Measurements from ENCODE around the gene PREX1.
"Not testable (repeated sequence)": the region's sequence is repeated elsewhere in the genome, so short reads cannot be mapped to it uniquely, and the experiment has no call there.

The PREX1 gene, protein sequence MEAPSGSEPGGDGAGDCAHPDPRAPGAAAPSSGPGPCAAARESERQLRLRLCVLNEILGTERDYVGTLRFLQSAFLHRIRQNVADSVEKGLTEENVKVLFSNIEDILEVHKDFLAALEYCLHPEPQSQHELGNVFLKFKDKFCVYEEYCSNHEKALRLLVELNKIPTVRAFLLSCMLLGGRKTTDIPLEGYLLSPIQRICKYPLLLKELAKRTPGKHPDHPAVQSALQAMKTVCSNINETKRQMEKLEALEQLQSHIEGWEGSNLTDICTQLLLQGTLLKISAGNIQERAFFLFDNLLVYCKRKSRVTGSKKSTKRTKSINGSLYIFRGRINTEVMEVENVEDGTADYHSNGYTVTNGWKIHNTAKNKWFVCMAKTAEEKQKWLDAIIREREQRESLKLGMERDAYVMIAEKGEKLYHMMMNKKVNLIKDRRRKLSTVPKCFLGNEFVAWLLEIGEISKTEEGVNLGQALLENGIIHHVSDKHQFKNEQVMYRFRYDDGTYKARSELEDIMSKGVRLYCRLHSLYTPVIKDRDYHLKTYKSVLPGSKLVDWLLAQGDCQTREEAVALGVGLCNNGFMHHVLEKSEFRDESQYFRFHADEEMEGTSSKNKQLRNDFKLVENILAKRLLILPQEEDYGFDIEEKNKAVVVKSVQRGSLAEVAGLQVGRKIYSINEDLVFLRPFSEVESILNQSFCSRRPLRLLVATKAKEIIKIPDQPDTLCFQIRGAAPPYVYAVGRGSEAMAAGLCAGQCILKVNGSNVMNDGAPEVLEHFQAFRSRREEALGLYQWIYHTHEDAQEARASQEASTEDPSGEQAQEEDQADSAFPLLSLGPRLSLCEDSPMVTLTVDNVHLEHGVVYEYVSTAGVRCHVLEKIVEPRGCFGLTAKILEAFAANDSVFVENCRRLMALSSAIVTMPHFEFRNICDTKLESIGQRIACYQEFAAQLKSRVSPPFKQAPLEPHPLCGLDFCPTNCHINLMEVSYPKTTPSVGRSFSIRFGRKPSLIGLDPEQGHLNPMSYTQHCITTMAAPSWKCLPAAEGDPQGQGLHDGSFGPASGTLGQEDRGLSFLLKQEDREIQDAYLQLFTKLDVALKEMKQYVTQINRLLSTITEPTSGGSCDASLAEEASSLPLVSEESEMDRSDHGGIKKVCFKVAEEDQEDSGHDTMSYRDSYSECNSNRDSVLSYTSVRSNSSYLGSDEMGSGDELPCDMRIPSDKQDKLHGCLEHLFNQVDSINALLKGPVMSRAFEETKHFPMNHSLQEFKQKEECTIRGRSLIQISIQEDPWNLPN (N-terminal part only)

DNA sequence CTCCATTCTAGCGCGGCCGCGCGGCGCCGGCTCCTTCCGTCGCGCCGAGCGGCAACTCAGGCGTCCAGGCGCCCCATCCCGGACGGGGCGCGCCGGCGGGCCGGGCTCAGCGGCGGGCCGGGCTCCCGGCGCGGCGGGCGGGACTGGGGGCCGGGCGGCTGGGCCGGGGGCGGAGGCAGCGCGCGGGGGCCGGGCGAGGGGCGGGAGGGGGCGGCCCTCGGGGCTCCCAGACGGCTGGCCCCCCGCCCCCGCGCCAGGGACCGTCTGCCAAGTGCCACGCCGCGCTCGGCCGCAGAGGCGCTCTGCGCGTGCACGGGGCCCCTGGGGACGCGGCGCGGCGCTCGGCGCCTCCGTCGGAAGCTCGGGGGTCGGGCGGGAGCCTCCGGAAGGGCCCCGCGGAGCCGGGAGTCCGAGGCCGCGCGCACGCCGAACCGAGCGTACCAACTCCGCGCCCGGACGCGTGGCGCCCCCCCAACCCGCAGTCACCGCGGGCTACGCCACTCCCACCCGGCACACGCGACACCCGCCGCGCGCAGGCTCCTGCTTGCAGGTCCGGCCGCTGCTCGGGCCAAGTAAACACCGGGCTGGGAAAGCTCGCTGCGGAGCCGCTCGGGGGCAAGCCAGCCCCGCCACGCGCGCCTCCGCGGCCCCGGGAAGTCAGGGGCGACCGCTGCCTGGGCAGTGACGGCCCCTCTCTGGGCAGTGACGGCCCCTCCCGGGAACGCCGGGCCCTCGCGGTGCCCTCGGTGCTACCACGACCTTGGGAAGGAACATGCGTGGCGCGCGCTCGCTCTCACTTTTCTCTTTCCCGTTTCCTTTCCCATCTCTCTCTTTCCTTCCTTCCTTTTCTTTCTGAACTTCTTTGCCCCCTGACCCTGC, at the start of gene PREX1:
TSS of gene PREX1 (minus strand) at position 145 of the 879 bp plus-strand sequence. CDS start at position 6, 139 bp downstream.
- peaks cover 2 to 18% of the 10 kb centered on the region in 2 donors for H3K27me3 ChIP-seq (ENCODE audit: control insufficient read depth in 2 of 2, insufficient read depth in 2 of 2, low read length in 2 of 2)
- H3K36me3 ChIP-seq (ENCODE audit: control insufficient read depth in 2 of 2, insufficient read depth in 2 of 2, low read length in 2 of 2), result no peaks in the 10 kb centered on the region
- H3K4me3 ChIP-seq (ENCODE audit: low read length in 2 of 2), result peak within 1 kb of the TSS; percentile 68 to 76
- H3K9ac ChIP-seq (ENCODE audit: low read depth in 1 of 2, low read length in 2 of 2), result peak within 1 kb of the TSS; percentile 55 to 56
- H3K4me1 ChIP-seq (ENCODE audit: control insufficient read depth in 2 of 2, insufficient read depth in 2 of 2, low read length in 2 of 2), result peaks cover 6 to 13% of the 10 kb centered on the region in 2 donors
- no peaks in the 10 kb centered on the region for H3K9me3 ChIP-seq (ENCODE audit: control insufficient read depth in 2 of 2, low read length in 2 of 2)
- H3K27ac ChIP-seq (ENCODE audit: low read depth in 2 of 2, low read length in 2 of 2), result peak within 1 kb of the TSS; percentile 37 to 65

GRCh38 chr20:48877304-48877703, 49.5 kb upstream of the PREX1 start:
- Histone ChIP-seq H3K36me3 (ENCODE audit: control insufficient read depth in 2 of 2, insufficient read depth in 2 of 2, low read length in 2 of 2) (no peaks in the 10 kb centered on the region), H3K4me1 (ENCODE audit: control insufficient read depth in 2 of 2, insufficient read depth in 2 of 2, low read length in 2 of 2) (no peaks in the 10 kb centered on the region), H3K9ac (ENCODE audit: low read depth in 1 of 2, low read length in 2 of 2) (no peak overlapping the region), H3K27ac (ENCODE audit: low read depth in 2 of 2, low read length in 2 of 2) (no peak overlapping the region), H3K27me3 (ENCODE audit: control insufficient read depth in 2 of 2, insufficient read depth in 2 of 2, low read length in 2 of 2) (peaks cover 0 to 3% of the 10 kb centered on the region in 2 donors), H3K9me3 (ENCODE audit: control insufficient read depth in 2 of 2, low read length in 2 of 2) (no peaks in the 10 kb centered on the region), H3K4me3 (ENCODE audit: low read length in 2 of 2) (no peak overlapping the region)

GRCh38 chr20:48875914-48876240, 48.1 kb upstream of the PREX1 start:
- no peaks in the 10 kb centered on the region for H3K9me3 ChIP-seq (ENCODE audit: control insufficient read depth in 2 of 2, low read length in 2 of 2)
- H3K9ac ChIP-seq (ENCODE audit: low read depth in 1 of 2, low read length in 2 of 2), result no peak overlapping the region
- no peak overlapping the region for H3K4me3 ChIP-seq (ENCODE audit: low read length in 2 of 2)
- H3K27me3 ChIP-seq (ENCODE audit: control insufficient read depth in 2 of 2, insufficient read depth in 2 of 2, low read length in 2 of 2), result peaks cover 0 to 3% of the 10 kb centered on the region in 2 donors
- no peaks in the 10 kb centered on the region for H3K36me3 ChIP-seq (ENCODE audit: control insufficient read depth in 2 of 2, insufficient read depth in 2 of 2, low read length in 2 of 2)
- H3K27ac ChIP-seq (ENCODE audit: low read depth in 2 of 2, low read length in 2 of 2), result no peak overlapping the region
- no peaks in the 10 kb centered on the region for H3K4me1 ChIP-seq (ENCODE audit: control insufficient read depth in 2 of 2, insufficient read depth in 2 of 2, low read length in 2 of 2)

DNA sequence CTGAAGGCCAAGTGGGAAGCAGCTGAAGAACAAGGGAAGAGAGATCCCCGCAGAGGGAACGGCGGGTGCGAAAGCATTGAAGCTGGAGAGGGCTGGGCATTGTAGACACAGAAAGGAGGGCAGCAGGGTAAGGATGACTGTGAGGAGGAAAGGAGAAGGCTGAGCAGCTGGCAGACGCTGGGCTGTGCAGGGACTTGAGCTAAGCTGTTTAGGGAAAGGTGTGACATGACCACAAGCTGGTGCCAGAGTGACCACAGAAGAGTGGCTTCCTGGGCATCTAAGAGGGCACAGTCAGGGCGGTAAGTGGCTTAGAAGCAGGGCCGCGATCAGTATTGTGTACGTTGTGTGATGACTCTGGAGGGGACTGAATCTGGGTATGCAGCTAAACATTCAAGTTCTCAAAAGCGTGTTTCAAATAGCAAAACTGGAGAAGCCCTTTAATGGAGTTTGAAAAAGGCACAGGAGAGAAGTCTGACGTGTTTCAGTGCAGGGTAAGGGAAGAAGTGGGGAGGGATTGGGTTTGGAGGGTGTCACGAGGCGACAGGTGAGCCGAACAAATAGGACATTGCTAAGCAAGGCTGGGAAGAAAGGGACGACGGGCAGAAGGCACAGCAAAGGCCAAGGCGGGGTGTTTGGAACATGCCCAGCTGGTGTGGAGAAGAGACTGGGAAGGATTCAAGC, 47.6 kb upstream of the PREX1 start:
- Histone ChIP-seq H3K4me3 (ENCODE audit: low read length in 2 of 2) (no peak overlapping the region), H3K27me3 (ENCODE audit: control insufficient read depth in 2 of 2, insufficient read depth in 2 of 2, low read length in 2 of 2) (peaks cover 0 to 3% of the 10 kb centered on the region in 2 donors), H3K9ac (ENCODE audit: low read depth in 1 of 2, low read length in 2 of 2) (no peak overlapping the region), H3K9me3 (ENCODE audit: control insufficient read depth in 2 of 2, low read length in 2 of 2) (no peaks in the 10 kb centered on the region), H3K36me3 (ENCODE audit: control insufficient read depth in 2 of 2, insufficient read depth in 2 of 2, low read length in 2 of 2) (no peaks in the 10 kb centered on the region), H3K4me1 (ENCODE audit: control insufficient read depth in 2 of 2, insufficient read depth in 2 of 2, low read length in 2 of 2) (no peaks in the 10 kb centered on the region), H3K27ac (ENCODE audit: low read depth in 2 of 2, low read length in 2 of 2) (no peak overlapping the region)

GRCh38 chr20:48869442-48869841, 41.6 kb upstream of the PREX1 start:
- H3K27me3 ChIP-seq (ENCODE audit: control insufficient read depth in 2 of 2, insufficient read depth in 2 of 2, low read length in 2 of 2); H3K4me1 ChIP-seq (ENCODE audit: control insufficient read depth in 2 of 2, insufficient read depth in 2 of 2, low read length in 2 of 2); H3K9ac ChIP-seq (ENCODE audit: low read depth in 1 of 2, low read length in 2 of 2); H3K36me3 ChIP-seq (ENCODE audit: control insufficient read depth in 2 of 2, insufficient read depth in 2 of 2, low read length in 2 of 2); H3K4me3 ChIP-seq (ENCODE audit: low read length in 2 of 2); H3K9me3 ChIP-seq (ENCODE audit: control insufficient read depth in 2 of 2, low read length in 2 of 2); H3K27ac ChIP-seq (ENCODE audit: low read depth in 2 of 2, low read length in 2 of 2): not testable (repeated sequence)

GRCh38 chr20:48866936-48867335, 39.1 kb upstream of the PREX1 start:
- H3K9me3 ChIP-seq (ENCODE audit: control insufficient read depth in 2 of 2, low read length in 2 of 2), result no peaks in the 10 kb centered on the region
- no peak overlapping the region for H3K4me3 ChIP-seq (ENCODE audit: low read length in 2 of 2)
- no peaks in the 10 kb centered on the region for H3K27me3 ChIP-seq (ENCODE audit: control insufficient read depth in 2 of 2, insufficient read depth in 2 of 2, low read length in 2 of 2)
- no peaks in the 10 kb centered on the region for H3K4me1 ChIP-seq (ENCODE audit: control insufficient read depth in 2 of 2, insufficient read depth in 2 of 2, low read length in 2 of 2)
- H3K27ac ChIP-seq (ENCODE audit: low read depth in 2 of 2, low read length in 2 of 2), result no peak overlapping the region
- no peaks in the 10 kb centered on the region for H3K36me3 ChIP-seq (ENCODE audit: control insufficient read depth in 2 of 2, insufficient read depth in 2 of 2, low read length in 2 of 2)
- no peak overlapping the region for H3K9ac ChIP-seq (ENCODE audit: low read depth in 1 of 2, low read length in 2 of 2)

DNA sequence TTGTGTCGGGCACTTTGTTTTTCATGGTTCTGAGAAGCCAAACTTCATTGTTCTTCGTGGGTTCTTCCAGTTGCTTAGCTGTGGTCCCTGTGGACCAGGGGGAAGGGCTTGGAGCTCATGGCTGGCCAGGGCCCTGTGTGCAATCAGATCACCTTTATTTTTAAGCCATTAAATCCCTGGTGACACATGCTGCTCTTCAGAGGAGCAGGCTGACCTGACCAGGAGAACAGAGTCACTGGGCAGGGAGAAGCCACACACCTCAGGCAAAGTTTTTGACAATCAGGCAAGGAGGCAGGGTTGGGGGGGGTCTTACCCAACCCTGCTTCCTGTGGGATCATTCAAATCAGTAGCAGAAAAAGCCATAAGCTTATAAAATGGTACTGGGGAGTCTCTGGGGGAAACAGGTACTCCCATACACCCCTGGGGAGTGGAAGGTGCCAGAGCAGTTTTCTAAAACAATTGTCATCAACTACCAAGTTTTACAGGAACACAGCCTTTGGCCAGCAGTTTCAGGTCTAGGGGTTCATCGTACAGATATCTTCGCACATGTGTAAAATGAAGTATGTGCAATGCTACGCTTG, 37.0 kb upstream of the PREX1 start:
- H3K36me3 ChIP-seq (ENCODE audit: control insufficient read depth in 2 of 2, insufficient read depth in 2 of 2, low read length in 2 of 2), result no peaks in the 10 kb centered on the region
- H3K4me1 ChIP-seq (ENCODE audit: control insufficient read depth in 2 of 2, insufficient read depth in 2 of 2, low read length in 2 of 2), result no peaks in the 10 kb centered on the region
- H3K9me3 ChIP-seq (ENCODE audit: control insufficient read depth in 2 of 2, low read length in 2 of 2), result no peaks in the 10 kb centered on the region
- H3K27me3 ChIP-seq (ENCODE audit: control insufficient read depth in 2 of 2, insufficient read depth in 2 of 2, low read length in 2 of 2), result no peaks in the 10 kb centered on the region
- H3K9ac ChIP-seq (ENCODE audit: low read depth in 1 of 2, low read length in 2 of 2), result no peak overlapping the region
- H3K27ac ChIP-seq (ENCODE audit: low read depth in 2 of 2, low read length in 2 of 2), result no peak overlapping the region
- H3K4me3 ChIP-seq (ENCODE audit: low read length in 2 of 2), result no peak overlapping the region

DNA sequence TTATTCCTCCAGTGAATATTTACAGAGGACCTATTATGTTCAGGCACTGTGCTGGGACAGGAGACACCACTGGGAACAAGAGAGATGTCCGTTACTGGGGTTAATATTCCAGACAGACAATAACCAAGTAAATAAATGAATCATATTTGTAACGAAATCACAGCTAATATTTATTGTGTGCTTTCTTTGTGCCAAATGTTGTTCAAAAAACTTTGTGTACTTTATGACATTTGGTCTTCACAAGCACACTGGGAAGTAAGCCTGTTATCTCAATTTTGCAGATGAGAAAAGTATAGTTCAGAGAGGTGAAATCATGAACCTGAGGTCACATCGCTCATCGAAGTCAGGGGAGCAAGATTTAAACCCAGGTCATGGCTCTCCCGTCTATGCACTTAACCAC, 36.5 kb upstream of the PREX1 start:
- Histone ChIP-seq H3K27ac (ENCODE audit: low read depth in 2 of 2, low read length in 2 of 2) (no peak overlapping the region), H3K27me3 (ENCODE audit: control insufficient read depth in 2 of 2, insufficient read depth in 2 of 2, low read length in 2 of 2) (no peaks in the 10 kb centered on the region), H3K9me3 (ENCODE audit: control insufficient read depth in 2 of 2, low read length in 2 of 2) (no peaks in the 10 kb centered on the region), H3K4me3 (ENCODE audit: low read length in 2 of 2) (no peak overlapping the region), H3K4me1 (ENCODE audit: control insufficient read depth in 2 of 2, insufficient read depth in 2 of 2, low read length in 2 of 2) (no peaks in the 10 kb centered on the region), H3K36me3 (ENCODE audit: control insufficient read depth in 2 of 2, insufficient read depth in 2 of 2, low read length in 2 of 2) (no peaks in the 10 kb centered on the region), H3K9ac (ENCODE audit: low read depth in 1 of 2, low read length in 2 of 2) (no peak overlapping the region)

GRCh38 chr20:48862279-48862678, 34.5 kb upstream of the PREX1 start:
- Histone ChIP-seq H3K27ac (ENCODE audit: low read depth in 2 of 2, low read length in 2 of 2) (no peak overlapping the region), H3K27me3 (ENCODE audit: control insufficient read depth in 2 of 2, insufficient read depth in 2 of 2, low read length in 2 of 2) (no peaks in the 10 kb centered on the region), H3K4me1 (ENCODE audit: control insufficient read depth in 2 of 2, insufficient read depth in 2 of 2, low read length in 2 of 2) (no peaks in the 10 kb centered on the region), H3K36me3 (ENCODE audit: control insufficient read depth in 2 of 2, insufficient read depth in 2 of 2, low read length in 2 of 2) (no peaks in the 10 kb centered on the region), H3K9me3 (ENCODE audit: control insufficient read depth in 2 of 2, low read length in 2 of 2) (no peaks in the 10 kb centered on the region), H3K4me3 (ENCODE audit: low read length in 2 of 2) (no peak overlapping the region), H3K9ac (ENCODE audit: low read depth in 1 of 2, low read length in 2 of 2) (no peak overlapping the region)

Measured in mucosa of rectum (tissue), 2 donors.